ENCODE data around the gene USF3. TPM values are rescaled to one million over a fixed set of nuclear protein-coding genes. Genes with fewer than 3 reads are reported as not detected.

The USF3 gene
- total RNA-seq, 4 donors from 2014 or later = 23.1 to 33.2 (median 27.8) TPM

DNA sequence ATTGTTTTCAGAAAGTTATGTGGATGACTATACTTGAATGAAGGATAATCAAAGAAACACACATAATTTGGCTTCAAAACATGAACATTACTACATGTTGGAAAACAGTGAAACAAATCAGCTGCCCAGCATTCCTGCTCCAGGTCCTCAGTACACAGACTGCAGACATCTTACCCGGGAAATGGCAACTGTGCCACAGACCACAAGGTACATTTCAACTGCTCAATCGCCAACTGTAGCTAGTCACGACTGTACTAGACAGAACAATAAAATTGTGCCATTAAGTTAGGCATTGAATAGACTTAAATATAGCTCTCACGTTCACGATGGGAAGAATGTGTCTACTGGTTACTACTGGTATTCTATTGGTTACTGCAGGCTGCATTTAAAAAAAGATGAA, 44.6 kb upstream of the USF3 start:
- no peak overlapping the region for H3K4me3 ChIP-seq
- in situ Hi-C loops (cut with MboI; ENCODE audit: low pct_ligation_motif_present in 1 of 4, low pct_unique_long_range_greater_than_20kb in 1 of 4, low sequenced_read_pairs in 3 of 4) = loop anchor here in 2 of 4 donors (10.0 to 25.0 kb wide), 2 partner anchors 46 to 321 kb away; partner anchors contain the start of genes CCDC191 (in 1 of the 2), QTRT2 (in 1 of the 2) and USF3 (in 1 of the 2)
- peaks cover 14 to 74% (median 31%) of the 10 kb centered on the region in 4 donors for H3K4me1 ChIP-seq
- no peaks in the 10 kb centered on the region for H3K27me3 ChIP-seq
- no peak for DNase-seq
- intact Hi-C loops (cut with DNase I; ENCODE audit: low total_unique reads) = loop anchor here (10.0 kb wide), 1 partner anchor 436 kb away; no protein-coding TSS in a partner anchor
- TF ChIP-seq, protein P1, sequence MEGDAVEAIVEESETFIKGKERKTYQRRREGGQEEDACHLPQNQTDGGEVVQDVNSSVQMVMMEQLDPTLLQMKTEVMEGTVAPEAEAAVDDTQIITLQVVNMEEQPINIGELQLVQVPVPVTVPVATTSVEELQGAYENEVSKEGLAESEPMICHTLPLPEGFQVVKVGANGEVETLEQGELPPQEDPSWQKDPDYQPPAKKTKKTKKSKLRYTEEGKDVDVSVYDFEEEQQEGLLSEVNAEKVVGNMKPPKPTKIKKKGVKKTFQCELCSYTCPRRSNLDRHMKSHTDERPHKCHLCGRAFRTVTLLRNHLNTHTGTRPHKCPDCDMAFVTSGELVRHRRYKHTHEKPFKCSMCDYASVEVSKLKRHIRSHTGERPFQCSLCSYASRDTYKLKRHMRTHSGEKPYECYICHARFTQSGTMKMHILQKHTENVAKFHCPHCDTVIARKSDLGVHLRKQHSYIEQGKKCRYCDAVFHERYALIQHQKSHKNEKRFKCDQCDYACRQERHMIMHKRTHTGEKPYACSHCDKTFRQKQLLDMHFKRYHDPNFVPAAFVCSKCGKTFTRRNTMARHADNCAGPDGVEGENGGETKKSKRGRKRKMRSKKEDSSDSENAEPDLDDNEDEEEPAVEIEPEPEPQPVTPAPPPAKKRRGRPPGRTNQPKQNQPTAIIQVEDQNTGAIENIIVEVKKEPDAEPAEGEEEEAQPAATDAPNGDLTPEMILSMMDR (IDR thresholded peaks at IDR 0.05) = no peak
- TF ChIP-seq POLR2A (IDR thresholded peaks at IDR 0.05) = no peak
- no peak for TF ChIP-seq EP300 (IDR thresholded peaks at IDR 0.05; ENCODE audit: low read depth)
- no peaks in the 10 kb centered on the region for H3K36me3 ChIP-seq
- H3K27ac ChIP-seq = no peak overlapping the region
- 46 to 51% methylated on average over 5 of the region's 5 CpGs for WGBS, 2 donors (ENCODE audit: low coverage in 1 of 2)
- H3K9me3 ChIP-seq = no peaks in the 10 kb centered on the region

DNA sequence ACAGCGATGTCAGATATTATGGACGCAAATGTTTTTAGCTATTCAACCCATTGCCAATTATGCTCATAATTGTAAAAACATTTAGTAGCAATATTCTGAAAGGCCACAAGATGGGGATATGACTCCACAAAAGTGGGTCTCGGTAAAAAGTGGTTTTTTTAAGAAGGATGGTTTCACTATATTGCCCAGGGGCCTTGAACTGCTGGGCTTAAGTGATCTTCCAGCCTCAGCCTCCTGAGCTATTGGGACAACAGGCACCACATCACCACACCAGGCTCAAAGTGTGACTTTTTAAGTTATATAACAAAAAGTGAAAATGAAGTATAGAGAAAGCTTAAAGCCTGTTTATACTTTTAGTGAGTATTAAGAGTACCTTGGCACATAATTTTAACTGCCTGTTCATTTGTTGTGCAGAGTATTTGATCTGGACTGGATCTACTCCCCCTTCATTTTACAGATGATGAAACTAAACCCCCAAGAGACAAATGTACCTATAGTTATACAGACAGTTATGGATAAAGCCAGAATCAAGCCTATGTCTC, 40.2 kb upstream of the USF3 start:
- Histone ChIP-seq H3K4me3 (no peak overlapping the region), H3K36me3 (no peaks in the 10 kb centered on the region), H3K27ac (peak overlapping the region in 2 of 4 donors; percentile 19 to 21), H3K9me3 (no peaks in the 10 kb centered on the region), H3K27me3 (no peaks in the 10 kb centered on the region), H3K4me1 (peaks cover 0 to 56% (median 4%) of the 10 kb centered on the region in 4 donors)
- WGBS, 2 donors (ENCODE audit: low coverage in 1 of 2) = 26 to 31% methylated on average over 2 to 3 of the region's 3 CpGs
- intact Hi-C loops (cut with DNase I; ENCODE audit: low total_unique reads) = no loop called here
- no peak for DNase-seq
- in situ Hi-C loops (cut with MboI; ENCODE audit: low pct_ligation_motif_present in 1 of 4, low pct_unique_long_range_greater_than_20kb in 1 of 4, low sequenced_read_pairs in 3 of 4) = loop anchor here in 2 of 4 donors (10.0 to 25.0 kb wide), 2 partner anchors 178 to 326 kb away; partner anchors contain the start of genes CCDC191 (in 1 of the 2) and QTRT2 (in 1 of the 2)
- no peak for TF ChIP-seq POLR2AphosphoS5 (IDR thresholded peaks at IDR 0.05)
- TF ChIP-seq EP300 (IDR thresholded peaks at IDR 0.05; ENCODE audit: low read depth) = no peak
- TF ChIP-seq, protein P1 (IDR thresholded peaks at IDR 0.05) = peak; percentile 55 to 80 (median 64)
- TF ChIP-seq POLR2A (IDR thresholded peaks at IDR 0.05) = no peak

DNA sequence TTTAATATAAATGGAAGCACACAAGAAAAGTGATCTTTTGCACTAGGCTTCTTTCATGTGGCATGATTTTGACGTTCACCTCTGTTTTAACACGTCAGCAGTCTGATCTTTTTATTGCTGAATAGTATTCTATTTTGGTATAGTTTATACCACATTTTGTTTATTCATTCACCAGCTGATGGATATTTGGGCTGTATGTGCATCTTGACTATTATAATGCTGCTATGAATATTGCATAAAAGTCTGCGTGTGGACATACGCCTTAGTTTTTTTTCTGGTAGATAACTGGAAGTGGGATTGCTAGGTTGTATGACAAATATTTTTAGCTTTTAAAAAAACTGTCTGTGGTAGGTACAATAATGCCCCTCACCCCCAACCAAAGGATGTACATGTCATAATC, 35.3 kb upstream of the USF3 start:
- TF ChIP-seq, protein P1 (IDR thresholded peaks at IDR 0.05) = no peak
- TF ChIP-seq POLR2AphosphoS5 (IDR thresholded peaks at IDR 0.05) (no peak), POLR2A (IDR thresholded peaks at IDR 0.05) (no peak), EP300 (IDR thresholded peaks at IDR 0.05; ENCODE audit: low read depth) (no peak)
- no peak for DNase-seq
- Histone ChIP-seq H3K27ac (no peak overlapping the region), H3K4me3 (no peak overlapping the region), H3K4me1 (peaks cover 0 to 21% (median under 1%) of the 10 kb centered on the region in 4 donors), H3K36me3 (no peaks in the 10 kb centered on the region), H3K9me3 (no peaks in the 10 kb centered on the region), H3K27me3 (no peaks in the 10 kb centered on the region)
- 76 to 89% methylated on average over 2 to 4 of the region's 4 CpGs for WGBS, 2 donors (ENCODE audit: low coverage in 1 of 2)
- in situ Hi-C loops (cut with MboI; ENCODE audit: low pct_ligation_motif_present in 1 of 4, low pct_unique_long_range_greater_than_20kb in 1 of 4, low sequenced_read_pairs in 3 of 4) (loop anchor here in 2 of 4 donors (10.0 to 25.0 kb wide), 2 partner anchors 183 to 331 kb away; partner anchors contain the start of genes CCDC191 (in 1 of the 2) and QTRT2 (in 1 of the 2)), intact Hi-C loops (cut with DNase I; ENCODE audit: low total_unique reads) (no loop called here)

DNA sequence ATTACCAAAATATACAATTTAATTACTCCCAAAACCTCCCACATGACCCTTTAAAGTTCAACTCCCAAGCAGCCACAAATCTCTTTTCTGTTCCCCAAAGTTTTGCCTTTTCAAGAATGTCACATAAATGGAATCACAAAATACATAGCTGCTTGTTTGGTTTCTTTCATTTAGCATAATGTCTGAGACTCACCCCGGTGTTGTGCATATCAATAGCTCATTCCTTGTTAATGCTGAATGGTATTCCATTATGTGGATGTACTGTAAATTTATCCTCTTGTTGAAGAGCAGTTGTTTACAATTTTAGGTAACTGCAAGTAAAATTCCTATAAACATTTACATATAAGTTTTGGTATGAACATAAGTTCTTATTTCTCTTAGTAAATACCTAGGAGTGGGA, 34.1 kb upstream of the USF3 start:
- 73 to 82% methylated on average over 1 of the region's 1 CpG for WGBS, 2 donors (ENCODE audit: low coverage in 1 of 2)
- Histone ChIP-seq H3K27me3 (no peaks in the 10 kb centered on the region), H3K4me3 (no peak overlapping the region), H3K9me3 (no peaks in the 10 kb centered on the region), H3K36me3 (no peaks in the 10 kb centered on the region), H3K4me1 (peaks cover 0 to 10% (median 0%) of the 10 kb centered on the region in 4 donors), H3K27ac (no peak overlapping the region)
- TF ChIP-seq POLR2AphosphoS5 (IDR thresholded peaks at IDR 0.05) = no peak
- no peak for TF ChIP-seq POLR2A (IDR thresholded peaks at IDR 0.05)
- TF ChIP-seq EP300 (IDR thresholded peaks at IDR 0.05; ENCODE audit: low read depth) = no peak
- TF ChIP-seq, protein P1 (IDR thresholded peaks at IDR 0.05) = no peak
- in situ Hi-C loops (cut with MboI; ENCODE audit: low pct_ligation_motif_present in 1 of 4, low pct_unique_long_range_greater_than_20kb in 1 of 4, low sequenced_read_pairs in 3 of 4) = loop anchor here in 2 of 4 donors (10.0 to 25.0 kb wide), 2 partner anchors 184 to 332 kb away; partner anchors contain the start of genes CCDC191 (in 1 of the 2) and QTRT2 (in 1 of the 2)
- no peak for DNase-seq
- intact Hi-C loops (cut with DNase I; ENCODE audit: low total_unique reads) = no loop called here
